Muscle of leg (tissue), 11 donors: ENCODE results near the gene TMEM11. TPM values are rescaled to one million over a fixed set of nuclear protein-coding genes. Genes with fewer than 3 reads are reported as not detected.
A peak's percentile ranks its signal among the peaks of the same experiment; 100 is the strongest.
"Not testable (repeated sequence)": the region's sequence is repeated elsewhere in the genome, so short reads cannot be mapped to it uniquely, and the experiment has no call there.

Experiments
- DNase-seq: peaks from one replicate; pipeline ENCODE4 v3.0.0; 2013
- H3K27ac ChIP-seq: one replicate; pipeline ENCODE4 v1.5.1; 2013; ENCODE audit warnings: mild to moderate bottlenecking, low read length, control low read depth
- H3K27me3 ChIP-seq: one replicate; pipeline ENCODE4 v1.6.1; 2013; ENCODE audit warnings: low read length; ENCODE audit not compliant: control insufficient read depth, insufficient read depth
- H3K36me3 ChIP-seq: one replicate; pipeline ENCODE4 v1.6.1; 2013; ENCODE audit warnings: low read length; ENCODE audit not compliant: control insufficient read depth, insufficient read depth
- H3K4me1 ChIP-seq: one replicate; pipeline ENCODE4 v1.6.1; 2013; ENCODE audit warnings: low read length; ENCODE audit not compliant: control insufficient read depth, insufficient read depth
- H3K4me3 ChIP-seq: one replicate; pipeline ENCODE4 v1.5.1; 2013; ENCODE audit warnings: low read length, control low read depth
- H3K9me3 ChIP-seq: replicated peaks from 2 replicates; pipeline ENCODE4 v1.6.1; 2013; ENCODE audit warnings: low read depth, low read length; ENCODE audit not compliant: control insufficient read depth
- WGBS: methylation state at CpG from one replicate; pipeline ENCODE4 v1.1.5; 2013; ENCODE audit warnings: missing lambda C conversion rate; ENCODE audit not compliant: insufficient coverage; 5-methylcytosine and 5-hydroxymethylcytosine counted together
- polyA plus RNA-seq, 8 donors: library from polyadenylated mRNA; unstranded; fragments of 120-200 nt; gene quantifications; one replicate each; pipeline versions ENCODE4 v1.2.1 to v1.2.3, GENCODE V29; 2013; ENCODE audit warnings: inconsistent platforms in 1 of 8, low replicate concordance in 1 of 8; ENCODE audit not compliant: insufficient read length in 8 of 8, insufficient read depth in 1 of 8
- total RNA-seq: library from RNA; stranded (reverse); fragments of 120-200 nt; gene quantifications from one replicate; pipeline ENCODE4 v1.2.4, GENCODE V29; 2013

Gene TMEM11
- total and polyA plus RNA-seq, 9 donors = 20.3 to 32.6 (median 28.2) TPM

DNA sequence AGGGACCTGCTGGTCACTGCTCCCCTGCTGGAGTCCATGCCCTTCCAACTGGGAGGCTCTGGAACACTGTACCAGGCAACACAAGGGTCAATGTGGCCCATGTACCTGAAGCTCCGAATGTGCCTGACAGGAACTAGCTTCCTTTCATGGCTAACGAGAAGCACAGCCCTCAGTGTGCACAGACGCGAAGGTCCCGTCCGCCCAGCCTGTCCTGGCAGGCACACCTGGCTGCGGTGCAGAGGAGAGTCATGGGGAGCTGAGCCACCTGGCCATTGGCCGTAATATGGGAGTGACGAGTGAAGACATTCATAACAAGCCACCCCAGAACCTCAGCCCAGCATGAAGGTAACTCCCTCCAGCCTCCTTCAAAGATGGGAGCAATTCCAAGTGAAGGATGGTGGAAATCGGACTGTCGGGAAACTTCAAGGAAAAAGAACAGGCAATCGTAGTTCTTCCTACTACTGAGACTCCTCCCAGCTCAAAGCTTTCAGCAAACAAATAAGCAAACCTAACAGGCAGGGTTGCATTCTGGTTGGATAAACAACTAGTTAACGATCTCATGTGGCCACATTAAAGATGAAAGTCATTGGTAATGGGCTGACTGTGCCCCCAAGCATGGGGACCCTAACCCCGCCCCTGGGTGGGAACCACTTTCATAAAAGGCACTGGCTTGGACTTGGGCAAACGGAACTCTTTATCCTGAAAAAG lies 13.2 kb downstream of the TMEM11 start:
- WGBS = 60% methylated on average over 6 of the region's 15 CpGs
- H3K27me3 ChIP-seq = no peaks in the 10 kb centered on the region
- no peak overlapping the region for H3K27ac ChIP-seq
- H3K4me1 ChIP-seq = peaks cover 34% of the 10 kb centered on the region
- H3K9me3 ChIP-seq = no peaks in the 10 kb centered on the region
- DNase-seq = no peak
- peaks cover 47% of the 10 kb centered on the region for H3K36me3 ChIP-seq
- H3K4me3 ChIP-seq = no peak overlapping the region

DNA sequence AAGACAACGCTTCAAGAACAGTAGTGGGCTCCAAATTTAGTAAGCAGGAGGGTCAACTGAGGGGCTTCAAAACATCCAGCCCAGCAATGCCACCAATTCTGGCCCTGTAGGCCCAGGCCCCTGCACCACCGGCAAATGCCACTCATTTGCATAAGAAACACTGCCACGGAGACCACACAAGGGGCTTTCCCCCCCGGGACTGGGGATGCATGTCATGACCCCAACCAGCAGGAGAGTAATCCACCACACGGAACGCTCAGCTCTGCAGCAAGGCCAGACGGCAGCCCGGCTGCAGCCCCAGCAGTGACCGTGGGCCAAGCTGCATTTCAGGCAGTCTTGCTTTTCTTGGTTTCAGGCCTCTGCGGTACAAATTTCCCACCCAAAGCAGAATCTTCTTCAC lies 14.1 kb downstream of the TMEM11 start:
- no peak overlapping the region for H3K4me3 ChIP-seq
- DNase-seq = no peak
- WGBS = 44% methylated on average over 7 of the region's 10 CpGs
- H3K27ac ChIP-seq = no peak overlapping the region
- H3K36me3 ChIP-seq = peaks cover 50% of the 10 kb centered on the region
- no peaks in the 10 kb centered on the region for H3K9me3 ChIP-seq
- H3K4me1 ChIP-seq = peaks cover 40% of the 10 kb centered on the region
- H3K27me3 ChIP-seq = no peaks in the 10 kb centered on the region

DNA sequence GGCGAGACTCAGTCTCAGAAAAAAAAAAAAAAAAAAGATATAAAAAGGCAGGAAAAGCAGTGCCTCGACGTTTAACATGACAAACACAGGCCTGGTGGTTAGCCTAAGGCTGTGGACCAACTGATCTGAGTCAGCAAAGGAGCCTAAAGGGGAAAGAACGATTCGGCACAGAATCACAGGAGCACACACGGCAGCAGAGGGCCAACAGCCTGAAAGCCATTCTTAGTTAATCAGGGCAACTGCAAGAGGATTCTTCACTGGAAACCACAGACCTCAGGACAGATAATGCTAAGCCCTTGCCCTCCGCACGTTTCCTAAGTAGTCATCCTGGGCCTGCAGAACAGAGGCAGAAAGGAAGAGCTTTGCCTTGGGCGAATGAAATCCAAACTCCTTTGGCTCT lies 14.7 kb downstream of the TMEM11 start:
- Histone ChIP-seq H3K27ac (no peak overlapping the region), H3K4me1 (peaks cover 43% of the 10 kb centered on the region), H3K9me3 (no peaks in the 10 kb centered on the region), H3K36me3 (peaks cover 50% of the 10 kb centered on the region), H3K4me3 (no peak overlapping the region), H3K27me3 (no peaks in the 10 kb centered on the region)
- no peak for DNase-seq
- 56% methylated on average over 7 of the region's 9 CpGs for WGBS

DNA sequence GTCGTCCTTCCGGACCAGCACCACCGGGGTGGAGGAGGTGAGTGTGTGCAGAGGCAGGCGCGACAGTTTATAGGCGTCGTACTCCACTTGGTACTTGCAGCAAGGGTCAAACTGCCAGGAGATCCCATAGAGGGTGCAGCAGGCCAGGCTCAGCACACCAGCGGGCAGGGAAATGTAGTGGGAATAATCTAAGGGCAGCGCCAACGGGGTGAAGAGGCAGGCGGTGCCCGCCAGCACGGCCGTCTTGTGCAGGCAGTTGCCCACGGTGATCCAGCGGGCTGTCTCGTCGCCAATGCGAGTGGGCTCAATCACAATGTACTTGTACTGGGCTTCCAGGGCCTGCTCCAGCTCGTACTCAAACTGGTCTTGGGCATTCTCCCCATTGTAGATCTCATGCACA lies 15.6 kb downstream of the TMEM11 start:
- H3K9me3 ChIP-seq = no peaks in the 10 kb centered on the region
- WGBS = 93% methylated on average over 20 of the region's 20 CpGs
- H3K4me3 ChIP-seq = no peak overlapping the region
- no peak overlapping the region for H3K27ac ChIP-seq
- DNase-seq = no peak
- H3K4me1 ChIP-seq = peaks cover 51% of the 10 kb centered on the region
- peaks cover 50% of the 10 kb centered on the region for H3K36me3 ChIP-seq
- H3K27me3 ChIP-seq = no peaks in the 10 kb centered on the region

DNA sequence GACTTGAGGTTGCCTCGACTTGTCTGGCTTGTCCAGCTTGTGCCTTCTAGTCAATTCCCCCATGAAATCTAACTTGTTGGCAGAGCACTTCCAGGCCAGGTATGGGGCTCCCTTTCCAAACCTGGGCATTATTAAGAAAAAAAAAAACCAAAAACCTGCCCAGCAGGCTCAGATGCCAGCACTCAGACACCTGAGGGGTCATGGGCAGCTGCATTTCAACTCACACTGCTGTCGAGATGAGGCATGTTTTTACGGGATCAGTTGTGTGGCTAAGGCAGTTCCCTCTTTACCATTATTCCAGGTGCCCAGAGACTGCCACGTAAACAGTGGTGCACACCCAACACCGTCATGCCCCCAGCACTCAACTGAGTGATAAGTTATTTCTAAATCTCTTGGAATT lies 17.8 kb downstream of the TMEM11 start:
- H3K36me3 ChIP-seq = peaks cover 33% of the 10 kb centered on the region
- H3K27ac ChIP-seq = no peak overlapping the region
- WGBS = 56% methylated on average over 1 of the region's 5 CpGs
- no peak overlapping the region for H3K4me3 ChIP-seq
- no peaks in the 10 kb centered on the region for H3K27me3 ChIP-seq
- peaks cover 61% of the 10 kb centered on the region for H3K4me1 ChIP-seq
- DNase-seq = no peak
- H3K9me3 ChIP-seq = no peaks in the 10 kb centered on the region

DNA sequence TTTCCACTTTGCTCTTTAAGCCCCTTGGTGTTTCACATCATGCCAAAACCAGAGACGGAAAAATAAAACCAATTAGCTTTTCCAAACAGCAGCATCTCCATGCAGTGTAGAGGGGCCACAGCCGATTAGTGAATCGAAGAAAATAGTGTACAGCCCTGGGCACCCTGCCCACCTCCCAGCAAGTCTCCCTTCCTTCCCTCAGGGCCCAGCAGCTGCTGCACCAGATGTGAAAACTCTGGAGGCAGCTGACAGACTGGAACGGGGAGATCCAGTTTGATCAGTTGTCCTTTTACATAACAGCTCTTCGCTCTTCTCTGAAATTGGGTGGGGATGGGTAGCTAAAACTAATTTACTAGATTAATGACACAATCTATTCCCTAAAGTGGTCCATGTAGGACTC lies 19.3 kb downstream of the TMEM11 start:
- H3K4me3 ChIP-seq = no peak overlapping the region
- WGBS = 18% methylated on average over 3 of the region's 5 CpGs
- peaks cover 33% of the 10 kb centered on the region for H3K36me3 ChIP-seq
- peak overlapping the region; percentile 80 for H3K27ac ChIP-seq
- peaks cover 66% of the 10 kb centered on the region for H3K4me1 ChIP-seq
- DNase-seq = peak; percentile 94
- no peaks in the 10 kb centered on the region for H3K9me3 ChIP-seq
- no peaks in the 10 kb centered on the region for H3K27me3 ChIP-seq

DNA sequence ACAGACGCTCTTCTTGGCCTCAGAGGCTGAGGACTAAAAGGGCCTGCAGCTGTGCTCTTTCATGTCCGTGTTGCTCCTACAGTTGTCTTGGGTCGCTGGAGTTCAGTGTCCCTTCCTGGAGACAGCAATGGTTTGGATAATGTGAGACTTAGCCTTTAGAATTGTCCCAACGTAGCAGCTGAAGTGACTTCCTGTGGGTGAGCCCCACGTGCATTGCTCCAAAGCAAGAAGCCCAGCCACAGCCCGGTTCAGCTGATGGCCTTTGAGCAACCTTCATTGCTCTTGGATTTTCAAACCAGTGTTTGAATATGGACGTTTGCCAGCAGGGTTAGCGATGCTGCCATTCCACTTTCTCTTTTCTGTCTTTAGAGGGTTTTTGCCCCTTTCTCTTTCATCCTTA lies 19.7 kb downstream of the TMEM11 start:
- Histone ChIP-seq H3K4me3 (no peak overlapping the region), H3K27me3 (no peaks in the 10 kb centered on the region), H3K4me1 (peaks cover 63% of the 10 kb centered on the region), H3K36me3 (peaks cover 36% of the 10 kb centered on the region), H3K9me3 (no peaks in the 10 kb centered on the region), H3K27ac (peak overlapping the region; percentile 80)
- DNase-seq = peak; percentile 79
- 23% methylated on average over 6 of the region's 8 CpGs for WGBS

DNA sequence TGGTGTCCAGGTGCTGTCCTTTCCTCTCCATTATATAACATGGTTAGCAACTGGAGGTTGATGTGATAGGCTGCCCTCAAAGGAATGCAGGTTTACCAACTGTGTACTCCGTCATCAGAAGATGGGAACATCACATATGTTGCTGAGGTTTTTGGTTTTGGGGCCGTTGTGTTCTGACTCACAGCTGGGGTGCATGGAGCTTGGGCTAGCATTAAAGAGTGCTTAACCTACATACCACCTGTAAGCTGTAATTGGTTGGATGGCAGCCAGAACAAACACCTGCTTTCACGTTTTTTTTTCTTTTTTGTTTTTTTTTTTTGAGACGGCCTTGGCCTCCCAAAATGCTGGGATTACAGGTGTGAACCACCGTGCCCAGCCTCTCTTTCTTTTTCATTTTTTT lies 20.9 kb downstream of the TMEM11 start:
- 60% methylated on average over 3 of the region's 5 CpGs for WGBS
- Histone ChIP-seq H3K4me3 (no peak overlapping the region), H3K27ac (no peak overlapping the region)

DNA sequence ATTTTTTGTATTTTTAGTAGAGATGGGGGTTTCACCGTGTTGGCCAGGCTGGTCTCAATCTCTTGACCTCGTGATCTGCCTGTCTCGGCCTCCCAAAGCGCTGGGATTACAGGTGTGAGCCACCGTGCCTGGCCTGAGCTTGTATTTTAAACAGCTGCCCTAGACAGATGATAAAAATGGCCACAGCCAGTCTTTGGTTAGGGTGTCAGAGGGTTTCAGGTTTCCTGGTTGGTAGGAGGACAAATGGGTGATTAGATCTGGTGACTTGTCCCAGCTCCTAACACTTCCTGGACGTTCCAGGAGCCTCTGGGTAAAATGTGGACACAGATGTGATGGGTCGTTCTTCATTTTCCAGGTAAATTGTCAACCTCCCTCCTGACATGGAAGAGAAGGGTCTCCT lies 21.5 kb downstream of the TMEM11 start:
- H3K4me1 ChIP-seq = peaks cover 55% of the 10 kb centered on the region
- H3K9me3 ChIP-seq, DNase-seq, H3K4me3 ChIP-seq, H3K27me3 ChIP-seq: not testable (repeated sequence)
- H3K27ac ChIP-seq = peak overlapping the region; percentile 5
- H3K36me3 ChIP-seq = peaks cover 29% of the 10 kb centered on the region
- 100% methylated on average over 1 of the region's 7 CpGs for WGBS

More for the DNA sequence above, 20.9 kb downstream of the TMEM11 start:
- peaks cover 35% of the 10 kb centered on the region for H3K36me3 ChIP-seq
- H3K4me1 ChIP-seq = peaks cover 58% of the 10 kb centered on the region
- no peak for DNase-seq
- no peaks in the 10 kb centered on the region for H3K27me3 ChIP-seq
- no peaks in the 10 kb centered on the region for H3K9me3 ChIP-seq

DNA sequence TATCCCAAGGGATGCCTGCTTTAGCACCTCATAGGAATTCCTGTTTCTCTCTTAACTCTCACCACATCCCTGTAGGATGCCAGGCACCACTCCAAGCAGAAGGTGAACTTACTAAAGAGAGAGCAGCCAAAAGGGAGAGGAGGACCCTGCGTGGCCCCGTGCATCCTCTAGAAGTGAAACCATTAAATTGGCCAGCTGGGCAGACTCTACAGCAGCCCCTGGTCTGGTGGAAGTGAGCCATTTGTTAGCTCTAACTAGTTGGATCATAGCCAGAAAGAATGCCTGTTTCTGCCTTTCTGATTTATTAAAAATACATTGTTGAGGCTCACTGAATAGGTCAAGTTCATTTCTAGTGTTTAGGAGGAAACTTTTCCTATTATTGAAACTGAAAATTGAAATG lies 22.3 kb downstream of the TMEM11 start:
- 59% methylated on average over 2 of the region's 2 CpGs for WGBS
- Histone ChIP-seq H3K4me1 (peaks cover 53% of the 10 kb centered on the region), H3K27ac (no peak overlapping the region), H3K36me3 (peaks cover 24% of the 10 kb centered on the region), H3K27me3 (no peaks in the 10 kb centered on the region), H3K9me3 (no peaks in the 10 kb centered on the region), H3K4me3 (no peak overlapping the region)
- no peak for DNase-seq

DNA sequence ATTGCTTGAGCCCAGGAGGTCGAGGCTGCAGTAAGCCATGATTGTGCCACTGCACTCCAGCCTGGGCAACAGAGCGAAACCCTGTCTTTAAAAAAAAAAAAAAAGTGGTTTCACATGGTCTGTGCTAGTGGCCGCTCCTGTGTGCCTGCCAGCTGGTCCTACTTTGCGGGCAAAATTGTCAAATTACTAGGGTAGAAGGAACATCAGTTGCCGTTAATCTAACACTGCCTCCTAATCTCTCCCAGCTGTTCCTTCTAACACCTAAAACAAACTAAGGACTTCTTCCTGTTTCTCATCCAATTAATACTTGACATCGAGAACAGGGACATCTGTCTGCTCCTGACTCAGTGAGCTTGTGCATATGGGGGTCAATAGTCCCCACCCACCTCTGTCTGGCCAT lies 23.9 kb downstream of the TMEM11 start:
- Histone ChIP-seq H3K27me3 (no peaks in the 10 kb centered on the region), H3K4me3 (no peak overlapping the region), H3K36me3 (peaks cover 17% of the 10 kb centered on the region), H3K9me3 (no peaks in the 10 kb centered on the region), H3K27ac (no peak overlapping the region), H3K4me1 (peaks cover 46% of the 10 kb centered on the region)
- 71% methylated on average over 3 of the region's 6 CpGs for WGBS
- DNase-seq = no peak
